HepG2 (cell line): ENCODE data around the gene NACC2. TPM values are rescaled to one million over a fixed set of nuclear protein-coding genes. Genes with fewer than 3 reads are reported as not detected.

ENCODE experiments used
- ETV5 ChIP-seq: IDR thresholded peaks from 2 replicates; pipeline ENCODE4 v1.6.1; 2018; ENCODE audit warnings: missing biosample characterization, missing genetic modification reagents, inconsistent platforms, borderline replicate concordance
- GATAD1 ChIP-seq: IDR thresholded peaks from 2 replicates; pipeline ENCODE4 v1.6.1; 2016; ENCODE audit warnings: missing genetic modification reagents, missing compliant biosample characterization
- HIVEP1 ChIP-seq: sonication (generic); formaldehyde crosslinking; IDR thresholded peaks from 2 replicates; pipeline ENCODE4 v1.4.0; 2020; ENCODE audit warnings: mild to moderate bottlenecking, missing genetic modification reagents
- KAT7 ChIP-seq: IDR thresholded peaks from 2 replicates; pipeline ENCODE4 v1.6.1; 2018; ENCODE audit warnings: borderline replicate concordance, missing compliant biosample characterization
- MED8 ChIP-seq: sonication (generic); formaldehyde crosslinking; IDR thresholded peaks from 2 replicates; pipeline ENCODE4 v1.8.1; 2023; ENCODE audit warnings: mild to moderate bottlenecking, missing genetic modification reagents; ENCODE audit not compliant: insufficient replicate concordance
- NCOA5 ChIP-seq: sonication (generic); formaldehyde crosslinking; IDR thresholded peaks from 2 replicates; pipeline ENCODE4 v1.4.0; 2020; ENCODE audit warnings: missing genetic modification reagents
- PAWR ChIP-seq: sonication (generic); formaldehyde crosslinking; IDR thresholded peaks from 2 replicates; pipeline ENCODE4 v1.4.0; 2020; ENCODE audit warnings: missing genetic modification reagents, mild to moderate bottlenecking, borderline replicate concordance
- PHF21A ChIP-seq: sonication (generic); formaldehyde crosslinking; IDR thresholded peaks from 2 replicates; pipeline ENCODE4 v1.5.0; 2020; ENCODE audit warnings: mild to moderate bottlenecking, missing genetic modification reagents
- SOX6 ChIP-seq, 2 experiments: fragments of 450-650 bp in 1 of 2; sonication (generic) in 1 of 2; formaldehyde crosslinking in 1 of 2; IDR thresholded peaks; 2 replicates each; pipeline versions ENCODE4 v1.4.0 to v1.6.1; 2017 to 2020; ENCODE audit warnings: antibody characterized with exemption in 1 of 2, mild to moderate bottlenecking in 1 of 2, missing genetic modification reagents in 1 of 2
- TAF1 ChIP-seq: sonication (generic); formaldehyde crosslinking; IDR thresholded peaks from 2 replicates; pipeline ENCODE4 v1.4.0; 2020; ENCODE audit warnings: missing genetic modification reagents
- TBX2 ChIP-seq: sonication (generic); formaldehyde crosslinking; IDR thresholded peaks from 2 replicates; pipeline ENCODE4 v1.5.0; 2020; ENCODE audit warnings: missing genetic modification reagents, mild to moderate bottlenecking, borderline replicate concordance
- WIZ ChIP-seq: sonication (generic); formaldehyde crosslinking; IDR thresholded peaks from 2 replicates; pipeline ENCODE4 v1.5.1; 2020; ENCODE audit warnings: mild to moderate bottlenecking, missing genetic modification reagents
- ZBTB14 ChIP-seq: sonication (generic); formaldehyde crosslinking; IDR thresholded peaks from 2 replicates; pipeline ENCODE4 v1.4.0; 2020; ENCODE audit warnings: missing genetic modification reagents
- ZNF256 ChIP-seq: sonication (generic); formaldehyde crosslinking; conservative IDR thresholded peaks from 2 replicates; pipeline ENCODE4 v1.4.0; 2020; ENCODE audit warnings: missing genetic modification reagents
- ZNF512B ChIP-seq: sonication (generic); formaldehyde crosslinking; IDR thresholded peaks from 2 replicates; pipeline ENCODE4 v1.5.1; 2020; ENCODE audit warnings: missing genetic modification reagents, mild to moderate bottlenecking, borderline replicate concordance
- ZNF563 ChIP-seq: sonication (generic); formaldehyde crosslinking; IDR thresholded peaks from 2 replicates; pipeline ENCODE4 v1.8.0; 2022; ENCODE audit warnings: mild to moderate bottlenecking, moderate library complexity, missing genetic modification reagents
- ZNF605 ChIP-seq: sonication (generic); formaldehyde crosslinking; IDR thresholded peaks from 2 replicates; pipeline ENCODE4 v1.8.0; 2022; ENCODE audit warnings: mild to moderate bottlenecking, missing genetic modification reagents
- ZSCAN31 ChIP-seq: sonication (generic); formaldehyde crosslinking; IDR thresholded peaks from 2 replicates; pipeline ENCODE4 v1.5.0; 2020; ENCODE audit warnings: low read depth, mild to moderate bottlenecking, missing genetic modification reagents
- polyA plus RNA-seq, 8 experiments: library from polyadenylated mRNA; depleted of rRNA in 3 of 8; stranded (reverse) in 7 of 8; unstranded in 1 of 8; fragments of >200 nt; fragmentation: Illumina TruSeq in 4 of 8; extraction: Trizol in 4 of 8; gene quantifications; 2 replicates each; pipeline versions ENCODE4 v1.2.1 to v1.2.3, GENCODE V29; 2011 to 2016; ENCODE audit warnings: low read depth in 4 of 8, missing spikeins in 1 of 8, mixed read lengths in 1 of 8; ENCODE audit not compliant: insufficient read depth in 1 of 8
- total RNA-seq, 5 experiments: library from RNA; depleted of rRNA; stranded (reverse); fragments of >200 nt; fragmentation: Illumina TruSeq; extraction: Trizol; gene quantifications; 2 replicates each; pipeline ENCODE4 v1.2.3, GENCODE V29; 2016; ENCODE audit warnings: low read depth in 1 of 5
- TF ChIP-seq, protein P1 (sequence below): sonication (generic); formaldehyde crosslinking; IDR thresholded peaks from 2 replicates; pipeline ENCODE4; 2020; ENCODE audit warnings: missing genetic modification reagents, mild to moderate bottlenecking, borderline replicate concordance
- TF ChIP-seq, protein P2 (sequence below): sonication (generic); formaldehyde crosslinking; IDR thresholded peaks from 2 replicates; pipeline ENCODE4 v1.4.0; 2020; ENCODE audit warnings: missing genetic modification reagents

The NACC2 gene
- total and polyA plus RNA-seq, 2 of the 13 experiments (the other 11 are each of a cell fraction or from before 2014, with no cell fraction given): 5.9 to 12.3 TPM

GRCh38 chr9:136011703-136012496, 83.2 kb downstream of the NACC2 start (continued):
- TF ChIP-seq, protein P1, sequence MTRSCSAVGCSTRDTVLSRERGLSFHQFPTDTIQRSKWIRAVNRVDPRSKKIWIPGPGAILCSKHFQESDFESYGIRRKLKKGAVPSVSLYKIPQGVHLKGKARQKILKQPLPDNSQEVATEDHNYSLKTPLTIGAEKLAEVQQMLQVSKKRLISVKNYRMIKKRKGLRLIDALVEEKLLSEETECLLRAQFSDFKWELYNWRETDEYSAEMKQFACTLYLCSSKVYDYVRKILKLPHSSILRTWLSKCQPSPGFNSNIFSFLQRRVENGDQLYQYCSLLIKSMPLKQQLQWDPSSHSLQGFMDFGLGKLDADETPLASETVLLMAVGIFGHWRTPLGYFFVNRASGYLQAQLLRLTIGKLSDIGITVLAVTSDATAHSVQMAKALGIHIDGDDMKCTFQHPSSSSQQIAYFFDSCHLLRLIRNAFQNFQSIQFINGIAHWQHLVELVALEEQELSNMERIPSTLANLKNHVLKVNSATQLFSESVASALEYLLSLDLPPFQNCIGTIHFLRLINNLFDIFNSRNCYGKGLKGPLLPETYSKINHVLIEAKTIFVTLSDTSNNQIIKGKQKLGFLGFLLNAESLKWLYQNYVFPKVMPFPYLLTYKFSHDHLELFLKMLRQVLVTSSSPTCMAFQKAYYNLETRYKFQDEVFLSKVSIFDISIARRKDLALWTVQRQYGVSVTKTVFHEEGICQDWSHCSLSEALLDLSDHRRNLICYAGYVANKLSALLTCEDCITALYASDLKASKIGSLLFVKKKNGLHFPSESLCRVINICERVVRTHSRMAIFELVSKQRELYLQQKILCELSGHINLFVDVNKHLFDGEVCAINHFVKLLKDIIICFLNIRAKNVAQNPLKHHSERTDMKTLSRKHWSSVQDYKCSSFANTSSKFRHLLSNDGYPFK (CRISPR knock-in tag): peak; percentile 93
- peak; percentile 95 for TF ChIP-seq KAT7 (CRISPR knock-in tag)
- TF ChIP-seq MED8: peak; percentile 88
- 0 out of 2 replicates have a peak, but pooled peaks have one; percentile 42 for TF ChIP-seq ZNF256
- peak; percentile 83; the same call in 1 of the 2 replicates for TF ChIP-seq ZNF563 (CRISPR knock-in tag)
- TF ChIP-seq ZNF605 (CRISPR knock-in tag): peak; percentile 93
- TF ChIP-seq TAF1 (CRISPR knock-in tag): peak; percentile 61; the same call in 1 of the 2 replicates
- TF ChIP-seq SOX6 (IDR thresholded peaks at IDR 0.05): no peak
- TF ChIP-seq SOX6 (CRISPR knock-in tag; IDR thresholded peaks at IDR 0.05): peak; percentile 92
- peak; percentile 99 for TF ChIP-seq TBX2 (CRISPR knock-in tag)
- 0 out of 2 replicates have a peak, but pooled peaks have one; percentile 39 for TF ChIP-seq WIZ (CRISPR knock-in tag)
- peak; percentile 84 for TF ChIP-seq GATAD1 (CRISPR knock-in tag)
- TF ChIP-seq ZSCAN31 (CRISPR knock-in tag): peak; percentile 92
- TF ChIP-seq, protein P2, sequence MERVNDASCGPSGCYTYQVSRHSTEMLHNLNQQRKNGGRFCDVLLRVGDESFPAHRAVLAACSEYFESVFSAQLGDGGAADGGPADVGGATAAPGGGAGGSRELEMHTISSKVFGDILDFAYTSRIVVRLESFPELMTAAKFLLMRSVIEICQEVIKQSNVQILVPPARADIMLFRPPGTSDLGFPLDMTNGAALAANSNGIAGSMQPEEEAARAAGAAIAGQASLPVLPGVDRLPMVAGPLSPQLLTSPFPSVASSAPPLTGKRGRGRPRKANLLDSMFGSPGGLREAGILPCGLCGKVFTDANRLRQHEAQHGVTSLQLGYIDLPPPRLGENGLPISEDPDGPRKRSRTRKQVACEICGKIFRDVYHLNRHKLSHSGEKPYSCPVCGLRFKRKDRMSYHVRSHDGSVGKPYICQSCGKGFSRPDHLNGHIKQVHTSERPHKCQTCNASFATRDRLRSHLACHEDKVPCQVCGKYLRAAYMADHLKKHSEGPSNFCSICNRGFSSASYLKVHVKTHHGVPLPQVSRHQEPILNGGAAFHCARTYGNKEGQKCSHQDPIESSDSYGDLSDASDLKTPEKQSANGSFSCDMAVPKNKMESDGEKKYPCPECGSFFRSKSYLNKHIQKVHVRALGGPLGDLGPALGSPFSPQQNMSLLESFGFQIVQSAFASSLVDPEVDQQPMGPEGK: peak; percentile 91
- peak; percentile 78; the same call in 1 of the 2 replicates for TF ChIP-seq ETV5 (CRISPR knock-in tag)
- TF ChIP-seq PAWR (CRISPR knock-in tag): peak; percentile 97; the same call in 1 of the 2 replicates
- TF ChIP-seq ZBTB14: no peak
- no peak for TF ChIP-seq NCOA5 (CRISPR knock-in tag)
- TF ChIP-seq ZNF512B (CRISPR knock-in tag): no peak
- TF ChIP-seq PHF21A (CRISPR knock-in tag): peak; percentile 100
- peak; percentile 99 for TF ChIP-seq HIVEP1 (CRISPR knock-in tag)
